ENCODE data around the gene ZDHHC11B. TPM values are rescaled to one million over a fixed set of nuclear protein-coding genes. Genes with fewer than 3 reads are reported as not detected.
"Not testable (repeated sequence)": the region's sequence is repeated elsewhere in the genome, so short reads cannot be mapped to it uniquely, and the experiment has no call there.

The ZDHHC11B gene
- total and polyA plus RNA-seq, 9 donors, result 1.7 to 8.0 (median 2.4) TPM

GRCh38 chr5:681317-682191, 103.0 kb downstream of the ZDHHC11B start:
- not testable (repeated sequence) for H3K4me3 ChIP-seq; H3K27me3 ChIP-seq; H3K27ac ChIP-seq; H3K4me1 ChIP-seq (ENCODE audit: insufficient read depth); H3K36me3 ChIP-seq; H3K9me3 ChIP-seq
- intact Hi-C loops (cut with DNase I), result loop anchor here in 1 of 4 donors (2.0 kb wide), 1 partner anchor 95 kb away; no protein-coding TSS in a partner anchor
- WGBS, 3 donors, result 88 to 95% (median 92%) methylated on average over 15 to 17 of the region's 17 CpGs
- DNase-seq, result peak in 1 of 5 donors; percentile 7

DNA sequence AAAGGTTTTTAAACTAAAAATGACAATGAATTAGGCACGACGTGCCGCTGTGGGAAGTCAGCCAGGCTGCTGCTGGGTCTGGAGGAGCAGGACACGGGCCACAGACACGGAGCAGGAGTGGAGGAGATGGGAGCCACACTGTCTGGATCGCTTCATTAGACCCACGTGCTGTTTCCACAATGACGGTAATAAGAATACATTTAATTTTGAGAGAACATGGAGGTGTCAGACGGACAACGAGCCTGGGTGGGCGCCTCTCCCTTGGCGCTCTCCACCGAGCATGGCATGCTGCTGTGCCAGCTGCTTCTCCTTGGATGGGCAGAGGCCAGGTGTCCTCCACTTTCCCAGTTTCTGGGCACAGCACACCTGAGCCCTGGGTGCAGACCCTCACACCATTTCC, 103.7 kb downstream of the ZDHHC11B start:
- H3K27ac ChIP-seq; H3K4me3 ChIP-seq; H3K9me3 ChIP-seq; H3K36me3 ChIP-seq; H3K27me3 ChIP-seq; intact Hi-C loops (cut with DNase I); H3K4me1 ChIP-seq (ENCODE audit: insufficient read depth): not testable (repeated sequence)
- DNase-seq, result peak in 2 of 5 donors; percentile 3 to 9
- 67 to 83% (median 71%) methylated on average over 13 of the region's 13 CpGs for WGBS, 3 donors

DNA sequence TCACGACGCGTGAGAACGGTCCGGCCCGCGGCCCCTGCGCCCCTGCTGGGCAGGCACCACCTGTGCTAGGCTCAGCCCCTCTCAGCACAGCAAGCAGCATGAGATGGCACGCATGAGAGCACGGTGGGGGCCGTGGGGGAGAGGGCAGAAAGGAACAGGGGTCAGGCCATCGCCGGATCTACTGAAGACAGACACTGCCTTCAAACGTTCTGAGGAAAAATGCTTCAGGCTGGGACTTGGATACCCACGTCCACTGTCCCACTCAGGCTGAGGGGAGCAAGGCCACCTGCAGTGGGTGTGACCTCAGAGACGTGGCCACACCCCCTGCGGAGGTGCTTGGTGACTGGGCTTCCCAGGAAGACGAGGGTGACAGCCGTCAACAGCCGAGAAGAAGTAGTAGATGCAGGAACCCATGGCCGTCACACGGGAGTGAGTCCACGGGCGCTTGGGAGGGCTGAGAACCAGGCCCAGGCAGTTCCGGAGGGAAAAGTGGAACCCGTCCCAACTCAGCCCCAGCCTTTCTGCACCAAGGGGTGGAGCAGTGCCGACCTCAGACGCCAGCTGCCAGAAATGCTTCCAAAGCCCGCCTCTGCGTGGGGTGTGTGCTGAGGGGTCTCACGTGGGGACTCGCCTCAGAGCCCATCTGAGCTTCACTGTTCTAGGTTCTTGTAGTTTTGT, 104.3 kb downstream of the ZDHHC11B start:
- H3K4me1 ChIP-seq (ENCODE audit: insufficient read depth); H3K36me3 ChIP-seq; H3K4me3 ChIP-seq; H3K27ac ChIP-seq; intact Hi-C loops (cut with DNase I); H3K9me3 ChIP-seq; H3K27me3 ChIP-seq: not testable (repeated sequence)
- DNase-seq, result peak in 1 of 5 donors; percentile 5
- 59 to 72% (median 70%) methylated on average over 4 to 13 of the region's 32 CpGs for WGBS, 3 donors

- intact Hi-C loops (cut with DNase I), result loop anchor here in 1 of 4 donors (10.0 kb wide), 1 partner anchor 485 kb away; no protein-coding TSS in a partner anchor
- H3K4me1 ChIP-seq (ENCODE audit: insufficient read depth); H3K27ac ChIP-seq; H3K27me3 ChIP-seq; H3K36me3 ChIP-seq; H3K4me3 ChIP-seq; H3K9me3 ChIP-seq: not testable (repeated sequence)
- WGBS, 3 donors, result 62 to 79% (median 62%) methylated on average over 13 to 15 of the region's 17 CpGs
- peak in 1 of 5 donors; percentile 3 for DNase-seq
Measured at GRCh38 chr5:679166-679895, 105.2 kb downstream of the ZDHHC11B start.

DNA sequence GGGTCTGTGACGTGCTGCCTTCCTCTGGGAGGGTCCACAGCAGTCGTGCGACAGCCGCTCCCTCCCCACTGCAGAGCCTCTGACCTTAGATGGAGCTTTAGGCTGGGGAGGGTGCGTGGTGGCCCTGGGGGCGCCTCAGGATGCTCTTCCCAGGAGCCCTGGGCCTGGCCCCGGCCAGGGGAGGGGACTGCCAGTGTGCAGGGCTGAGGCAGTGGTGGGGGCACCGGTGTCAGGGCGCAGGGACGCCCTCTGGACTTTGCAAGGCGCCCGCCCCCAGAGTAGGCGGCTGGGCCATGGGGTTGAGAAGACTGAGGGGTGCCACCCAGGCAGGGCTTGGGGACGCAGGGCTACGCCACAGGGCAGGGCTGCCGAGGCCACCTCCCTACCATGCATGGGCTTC, 106.0 kb downstream of the ZDHHC11B start:
- peak in 1 of 5 donors; percentile 3 for DNase-seq
- WGBS, 3 donors, result 60 to 73% (median 72%) methylated on average over 5 to 14 of the region's 16 CpGs
- intact Hi-C loops (cut with DNase I), result loop anchor here in 1 of 4 donors (10.0 kb wide), 1 partner anchor 486 kb away; no protein-coding TSS in a partner anchor
- H3K27me3 ChIP-seq, H3K27ac ChIP-seq, H3K36me3 ChIP-seq, H3K4me3 ChIP-seq, H3K9me3 ChIP-seq: not testable (repeated sequence)
- peaks cover 11% of the 10 kb centered on the region for H3K4me1 ChIP-seq (ENCODE audit: insufficient read depth)

DNA sequence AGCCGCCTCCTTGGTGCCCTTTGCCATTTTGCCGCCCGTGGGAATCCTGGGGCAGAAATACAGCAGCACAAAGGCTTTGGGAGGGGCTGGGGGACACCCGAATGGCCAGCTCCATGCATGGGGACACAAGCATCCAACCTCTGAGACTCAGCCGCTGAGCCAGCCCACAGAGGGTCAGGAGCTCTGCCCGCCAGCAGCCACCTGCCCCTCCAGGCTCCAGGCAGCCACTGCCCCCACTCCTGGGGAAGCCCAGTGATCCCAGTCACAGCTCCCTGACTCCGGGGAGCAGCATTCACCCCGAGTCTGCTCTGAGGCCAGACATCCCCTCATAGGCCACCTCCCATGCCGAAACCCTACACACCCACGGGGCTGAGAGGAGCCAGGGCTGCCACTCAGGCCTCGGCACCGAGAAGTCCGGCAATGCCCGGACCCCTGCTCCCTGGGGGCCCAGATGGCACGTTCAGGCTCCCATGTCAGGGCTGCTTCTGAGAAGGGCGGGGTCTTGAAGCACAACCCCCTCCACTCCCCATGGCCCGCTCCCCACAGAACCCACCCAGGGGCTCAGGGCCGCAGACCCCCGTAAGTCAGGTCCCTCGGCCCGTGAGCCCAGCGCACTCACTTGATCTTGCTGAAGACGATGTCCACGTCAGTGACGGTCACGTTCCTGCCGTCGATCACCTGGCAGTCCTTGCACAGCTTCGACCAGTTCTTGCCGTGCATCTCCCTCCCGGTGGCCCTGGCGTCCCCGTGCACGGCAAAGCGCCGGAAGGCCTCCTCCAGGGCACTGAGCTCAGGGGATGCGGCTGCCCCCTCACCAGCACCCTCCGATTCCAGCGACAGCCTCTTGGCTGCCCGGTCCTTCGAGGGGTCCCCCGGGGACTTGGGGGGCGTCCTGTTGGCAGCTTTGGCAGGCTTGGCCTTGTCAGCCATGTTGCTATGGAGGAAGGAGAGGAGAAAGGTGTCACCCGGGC, 107.1 kb downstream of the ZDHHC11B start:
- DNase-seq, result peak in 4 of 5 donors; percentile 6 to 16 (median 10)
- WGBS, 3 donors, result 65 to 78% (median 77%) methylated on average over 35 to 44 of the region's 44 CpGs
- no peak for TF ChIP-seq EP300 (IDR thresholded peaks at IDR 0.05)
- TF ChIP-seq, protein P1, sequence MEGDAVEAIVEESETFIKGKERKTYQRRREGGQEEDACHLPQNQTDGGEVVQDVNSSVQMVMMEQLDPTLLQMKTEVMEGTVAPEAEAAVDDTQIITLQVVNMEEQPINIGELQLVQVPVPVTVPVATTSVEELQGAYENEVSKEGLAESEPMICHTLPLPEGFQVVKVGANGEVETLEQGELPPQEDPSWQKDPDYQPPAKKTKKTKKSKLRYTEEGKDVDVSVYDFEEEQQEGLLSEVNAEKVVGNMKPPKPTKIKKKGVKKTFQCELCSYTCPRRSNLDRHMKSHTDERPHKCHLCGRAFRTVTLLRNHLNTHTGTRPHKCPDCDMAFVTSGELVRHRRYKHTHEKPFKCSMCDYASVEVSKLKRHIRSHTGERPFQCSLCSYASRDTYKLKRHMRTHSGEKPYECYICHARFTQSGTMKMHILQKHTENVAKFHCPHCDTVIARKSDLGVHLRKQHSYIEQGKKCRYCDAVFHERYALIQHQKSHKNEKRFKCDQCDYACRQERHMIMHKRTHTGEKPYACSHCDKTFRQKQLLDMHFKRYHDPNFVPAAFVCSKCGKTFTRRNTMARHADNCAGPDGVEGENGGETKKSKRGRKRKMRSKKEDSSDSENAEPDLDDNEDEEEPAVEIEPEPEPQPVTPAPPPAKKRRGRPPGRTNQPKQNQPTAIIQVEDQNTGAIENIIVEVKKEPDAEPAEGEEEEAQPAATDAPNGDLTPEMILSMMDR (IDR thresholded peaks at IDR 0.05), result no peak
- TF ChIP-seq POLR2A (IDR thresholded peaks at IDR 0.05), result no peak
- Histone ChIP-seq H3K27ac (no peak overlapping the region), H3K4me1 (ENCODE audit: insufficient read depth) (peaks cover 21% of the 10 kb centered on the region), H3K4me3 (no peak overlapping the region), H3K36me3 (no peaks in the 10 kb centered on the region), H3K27me3 (no peaks in the 10 kb centered on the region), H3K9me3 (no peaks in the 10 kb centered on the region)
- intact Hi-C loops (cut with DNase I), result loop anchor here in 1 of 4 donors (10.0 kb wide), 1 partner anchor 487 kb away; no protein-coding TSS in a partner anchor

Data from ovary (tissue), 9 donors.